Fibroblast of skin of left biceps (primary cell): Measurements from ENCODE around the gene ADAMTS3.
A peak's percentile ranks its signal among the peaks of the same experiment; 100 is the strongest.
"Not testable (repeated sequence)": the region's sequence is repeated elsewhere in the genome, so short reads cannot be mapped to it uniquely, and the experiment has no call there.

Source experiments
- DNase-seq, 2 experiments: peaks; one replicate each; pipeline ENCODE4 v3.0.0-alpha.2; 2013; ENCODE audit warnings: low read depth in 2 of 2

Gene ADAMTS3

DNA sequence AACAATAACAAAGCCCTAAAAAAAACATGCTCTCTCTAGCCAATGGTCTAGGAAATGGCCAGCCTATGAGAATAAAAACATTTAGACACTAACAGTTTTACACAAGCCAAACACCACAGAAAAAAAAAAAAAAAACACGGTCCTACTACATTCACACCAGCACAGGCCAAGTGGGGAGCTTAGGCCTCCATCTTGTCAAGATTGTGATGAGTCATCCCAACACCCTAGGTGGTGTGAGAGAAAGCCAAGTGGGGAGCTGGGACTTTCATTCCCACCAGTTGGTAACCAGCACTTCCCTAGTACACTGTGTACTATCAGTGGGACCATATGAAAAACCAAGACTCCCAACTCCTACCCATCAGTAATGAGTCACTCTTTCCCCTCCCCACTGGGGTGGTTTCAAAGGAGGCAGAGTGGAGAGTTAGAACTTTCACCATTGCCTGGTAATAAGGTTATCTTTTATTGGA, 95.6 kb downstream of the ADAMTS3 start:
- DNase-seq, result no peak

DNA sequence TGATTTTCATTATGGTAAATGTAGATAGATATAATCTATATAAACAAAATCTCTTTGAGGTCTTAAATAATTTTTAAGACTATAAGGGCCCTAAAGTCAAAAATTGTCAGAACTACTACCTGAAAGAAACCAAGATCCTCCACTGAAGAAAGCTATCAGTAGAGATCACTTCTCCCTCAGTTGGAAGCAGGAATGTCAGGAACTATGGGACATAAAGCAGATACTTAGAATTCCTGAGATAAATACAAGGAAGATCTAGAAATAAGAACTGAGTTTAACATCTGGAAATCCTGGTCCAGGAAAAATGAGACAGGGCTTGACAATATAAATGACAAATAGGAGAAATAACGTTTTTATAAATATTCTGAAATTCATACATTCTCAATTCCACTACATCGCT, 97.2 kb downstream of the ADAMTS3 start:
- no peak for DNase-seq

DNA sequence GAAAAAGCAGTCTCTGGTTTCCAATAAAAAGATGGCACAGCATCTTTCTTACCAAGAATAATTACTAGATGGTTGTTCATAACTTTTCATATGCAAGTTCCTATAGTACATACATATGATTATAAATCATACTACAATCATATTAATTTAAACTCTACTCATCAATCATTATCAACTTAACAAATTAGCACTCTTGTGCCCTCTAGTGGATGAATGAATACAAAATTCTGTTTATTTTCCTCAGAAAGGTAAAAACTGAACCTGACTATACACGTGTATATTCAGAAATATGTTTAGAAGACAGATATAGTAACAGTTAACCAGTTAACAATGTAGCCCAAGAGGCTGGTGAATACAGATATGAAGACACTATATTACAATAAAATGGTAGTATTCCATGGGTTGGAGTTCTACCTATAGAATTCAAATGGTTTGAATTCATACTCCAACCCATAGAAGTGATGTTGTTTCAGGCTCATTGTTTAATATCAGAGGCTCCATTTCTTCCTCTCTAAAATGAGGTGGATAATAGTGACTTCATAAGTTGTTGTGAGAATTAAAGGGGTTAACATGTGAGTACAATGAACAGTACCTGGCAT, 100.0 kb downstream of the ADAMTS3 start:
- no peak for DNase-seq

- DNase-seq, result no peak
Observed at GRCh38 chr4:72467633-72468032, 101.4 kb downstream of the ADAMTS3 start.

GRCh38 chr4:72463724-72464123, 105.3 kb downstream of the ADAMTS3 start:
- no peak for DNase-seq

GRCh38 chr4:72457158-72457557, 111.9 kb downstream of the ADAMTS3 start:
- no peak for DNase-seq

- DNase-seq, result no peak
Observed at GRCh38 chr4:72451349-72451748, 117.7 kb downstream of the ADAMTS3 start.

DNA sequence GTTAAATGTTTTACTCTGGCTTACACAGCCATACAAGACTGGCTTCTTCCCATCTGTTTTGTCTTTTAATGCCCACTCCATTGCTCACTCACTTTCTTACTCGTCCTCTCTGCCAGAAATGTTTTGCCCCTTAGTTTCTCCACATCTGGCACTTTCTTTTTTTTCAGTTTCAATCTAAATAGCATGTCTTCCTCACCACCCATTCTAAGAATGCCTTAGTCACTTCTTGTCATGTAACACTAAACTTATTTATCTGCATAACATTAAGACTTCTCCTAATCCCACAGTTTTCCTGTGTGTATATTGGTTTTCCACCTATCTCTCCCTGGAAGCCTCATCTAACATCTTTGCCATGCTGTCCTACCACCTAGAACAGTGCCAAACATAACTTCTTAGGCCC, 119.3 kb downstream of the ADAMTS3 start:
- no peak for DNase-seq

DNA sequence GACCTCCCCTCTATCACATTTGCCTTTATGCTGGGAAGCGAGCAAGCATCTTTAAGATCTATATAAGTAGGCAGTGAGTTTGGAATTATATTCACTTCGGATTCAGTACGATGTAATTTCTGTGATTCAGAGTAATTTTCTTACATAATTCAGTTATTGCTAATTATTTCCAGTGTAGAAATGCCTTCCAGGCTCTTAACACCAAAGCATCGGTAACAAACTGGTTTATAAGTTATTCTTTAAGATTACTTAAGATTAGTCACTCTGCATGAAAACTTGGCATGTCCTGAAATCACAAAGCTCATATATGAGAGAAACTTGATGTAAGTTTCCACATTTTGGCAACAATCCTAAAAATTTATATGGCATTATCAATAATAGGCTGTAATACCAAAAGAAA, 120.8 kb downstream of the ADAMTS3 start:
- DNase-seq, result no peak

- no peak for DNase-seq
Observed at GRCh38 chr4:72446353-72447055, 122.5 kb downstream of the ADAMTS3 start.

GRCh38 chr4:72444092-72444491, 124.9 kb downstream of the ADAMTS3 start:
- no peak for DNase-seq

GRCh38 chr4:72442715-72443114, 126.3 kb downstream of the ADAMTS3 start:
- no peak for DNase-seq

- DNase-seq, result no peak
Observed at GRCh38 chr4:72442147-72442546, 126.9 kb downstream of the ADAMTS3 start.

DNA sequence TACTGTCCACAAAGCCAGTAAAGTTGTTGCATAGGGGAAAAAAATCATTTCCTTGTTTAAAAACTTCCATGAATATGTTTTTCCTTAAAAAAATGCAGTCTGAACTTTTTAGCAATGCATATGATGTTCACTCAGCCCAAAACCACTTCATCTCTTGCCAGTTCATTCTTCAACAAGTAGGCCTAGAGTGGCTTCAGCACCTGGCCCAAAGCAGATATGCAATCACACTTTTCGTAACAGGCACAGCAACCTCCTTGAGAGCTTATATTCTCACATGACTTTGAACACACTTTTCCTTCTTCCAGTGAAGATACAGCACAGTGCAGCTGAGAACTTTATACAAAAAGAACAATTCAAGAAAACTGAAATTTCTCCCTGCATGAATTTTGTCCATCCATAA, 128.6 kb downstream of the ADAMTS3 start:
- no peak for DNase-seq

DNA sequence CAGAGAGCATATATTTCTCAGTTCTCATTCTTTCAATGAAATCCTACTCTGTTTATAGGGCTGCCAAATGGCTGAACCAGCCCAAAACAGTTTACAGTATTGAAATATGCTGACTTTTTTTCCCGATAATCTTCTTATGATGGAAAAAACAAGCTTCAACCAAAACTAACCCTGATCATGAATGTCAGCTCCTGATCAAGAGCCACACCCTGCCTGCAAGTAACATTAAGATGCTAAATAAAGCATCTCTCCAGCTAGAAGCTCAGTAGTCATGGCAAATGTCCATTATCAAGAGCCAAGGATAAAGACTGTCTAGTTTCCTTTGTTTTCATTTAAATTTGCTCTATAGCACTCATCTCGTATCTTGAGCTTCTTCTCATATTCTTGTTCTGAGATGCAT, 136.0 kb downstream of the ADAMTS3 start:
- no peak for DNase-seq

- DNase-seq, result no peak
Observed at GRCh38 chr4:72432282-72432681, 136.7 kb downstream of the ADAMTS3 start.

DNA sequence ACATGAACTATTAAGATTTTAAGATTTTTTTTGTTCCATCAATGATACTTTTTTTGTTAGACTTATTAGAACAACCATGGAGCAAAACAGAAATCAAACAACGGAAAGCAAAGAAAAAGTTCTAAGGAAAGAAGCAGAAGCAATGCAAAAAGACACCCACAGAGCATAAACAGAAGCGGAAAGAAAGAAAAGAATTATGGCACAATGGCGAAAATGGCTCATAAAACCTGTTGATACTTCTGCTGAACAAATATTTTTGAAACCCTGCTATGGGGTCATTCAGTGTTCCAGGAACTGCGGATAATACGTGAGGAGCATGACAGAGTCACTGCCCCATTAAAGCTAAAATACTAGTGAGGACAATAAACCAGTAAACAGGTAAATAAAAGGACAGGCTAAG, 138.0 kb downstream of the ADAMTS3 start:
- DNase-seq, result no peak

- no peak for DNase-seq
Observed at GRCh38 chr4:72430050-72430449, 139.0 kb downstream of the ADAMTS3 start.

GRCh38 chr4:72429397-72429889, 139.6 kb downstream of the ADAMTS3 start:
- no peak for DNase-seq

DNA sequence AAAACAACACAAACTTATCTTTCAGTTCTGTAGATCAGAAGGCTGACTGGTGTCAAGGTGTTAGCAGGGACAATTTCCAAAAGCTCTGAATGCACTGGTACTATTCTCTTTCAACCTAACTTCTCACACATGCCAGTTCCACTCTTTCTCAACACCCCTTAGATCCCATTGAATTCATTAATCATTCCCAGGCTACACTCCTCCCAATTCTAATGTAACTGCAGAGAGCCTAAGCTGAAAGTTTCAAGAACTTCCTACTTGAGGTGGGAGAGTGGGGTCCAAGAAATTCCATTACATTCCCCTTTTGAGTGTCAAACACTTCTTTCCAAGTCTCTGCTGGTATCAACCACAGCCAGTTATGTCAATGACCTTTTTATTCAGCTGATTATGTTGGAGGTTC, 142.0 kb downstream of the ADAMTS3 start:
- DNase-seq, result no peak

GRCh38 chr4:72425908-72426307, 143.1 kb downstream of the ADAMTS3 start:
- not testable (repeated sequence) for DNase-seq

DNA sequence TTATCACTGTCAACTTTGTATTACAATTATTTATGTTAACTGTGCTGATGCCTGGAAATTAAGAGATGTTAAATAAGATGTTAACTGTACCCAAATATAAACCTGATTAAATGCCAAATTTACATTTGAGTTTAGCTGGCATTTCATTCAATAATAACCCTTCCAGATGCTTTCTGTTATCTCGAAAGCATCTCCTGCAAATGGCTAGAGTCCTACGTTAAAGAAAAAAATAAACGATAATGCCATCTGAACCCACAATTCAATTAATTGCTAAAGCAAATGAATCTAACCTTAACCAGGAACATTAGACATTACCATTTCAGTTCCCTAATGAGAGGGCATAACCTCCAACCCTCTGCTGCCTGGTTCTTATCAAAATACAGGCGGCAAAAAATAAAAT, 145.0 kb downstream of the ADAMTS3 start:
- DNase-seq, result no peak

DNA sequence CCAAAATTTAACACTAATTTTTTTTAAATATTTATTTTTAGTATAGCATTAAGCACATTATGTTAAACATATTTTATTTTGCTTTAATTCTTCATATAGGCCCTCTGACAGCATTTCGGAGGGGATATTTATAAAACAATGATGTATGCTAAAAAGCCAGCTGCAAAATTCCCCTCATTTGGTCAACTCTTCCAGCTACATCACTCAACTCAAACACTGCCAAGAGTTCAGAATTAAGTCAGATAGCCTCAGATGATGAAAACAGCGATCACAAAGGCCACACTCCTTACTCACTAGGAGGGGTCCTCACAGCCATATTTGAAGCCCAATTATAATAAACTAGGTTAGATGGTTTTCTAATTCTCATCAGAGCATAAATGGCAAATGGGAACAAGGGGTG, 146.6 kb downstream of the ADAMTS3 start:
- DNase-seq, result no peak

GRCh38 chr4:72418458-72418857, 150.6 kb downstream of the ADAMTS3 start:
- peak; percentile 56 to 59 for DNase-seq
